Mucosa of gallbladder (tissue), 1 donor: ENCODE results near the gene SIGLEC11. TPM values are rescaled to one million over a fixed set of nuclear protein-coding genes. Genes with fewer than 3 reads are reported as not detected.
"Not testable (repeated sequence)": the region's sequence is repeated elsewhere in the genome, so short reads cannot be mapped to it uniquely, and the experiment has no call there.

Source experiments
- DNase-seq: peaks from one replicate; pipeline ENCODE4 v3.0.0-alpha.2; 2020; ENCODE audit warnings: low spot score
- total RNA-seq: library from RNA; stranded (reverse); gene quantifications from one replicate; pipeline ENCODE4 v1.2.1, GENCODE V29; 2021
- donor health status: DM: no; HTN: no; CAD: no.

The SIGLEC11 gene, protein sequence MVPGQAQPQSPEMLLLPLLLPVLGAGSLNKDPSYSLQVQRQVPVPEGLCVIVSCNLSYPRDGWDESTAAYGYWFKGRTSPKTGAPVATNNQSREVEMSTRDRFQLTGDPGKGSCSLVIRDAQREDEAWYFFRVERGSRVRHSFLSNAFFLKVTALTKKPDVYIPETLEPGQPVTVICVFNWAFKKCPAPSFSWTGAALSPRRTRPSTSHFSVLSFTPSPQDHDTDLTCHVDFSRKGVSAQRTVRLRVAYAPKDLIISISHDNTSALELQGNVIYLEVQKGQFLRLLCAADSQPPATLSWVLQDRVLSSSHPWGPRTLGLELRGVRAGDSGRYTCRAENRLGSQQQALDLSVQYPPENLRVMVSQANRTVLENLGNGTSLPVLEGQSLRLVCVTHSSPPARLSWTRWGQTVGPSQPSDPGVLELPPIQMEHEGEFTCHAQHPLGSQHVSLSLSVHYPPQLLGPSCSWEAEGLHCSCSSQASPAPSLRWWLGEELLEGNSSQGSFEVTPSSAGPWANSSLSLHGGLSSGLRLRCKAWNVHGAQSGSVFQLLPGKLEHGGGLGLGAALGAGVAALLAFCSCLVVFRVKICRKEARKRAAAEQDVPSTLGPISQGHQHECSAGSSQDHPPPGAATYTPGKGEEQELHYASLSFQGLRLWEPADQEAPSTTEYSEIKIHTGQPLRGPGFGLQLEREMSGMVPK
- total RNA-seq = 1.5 TPM

DNA sequence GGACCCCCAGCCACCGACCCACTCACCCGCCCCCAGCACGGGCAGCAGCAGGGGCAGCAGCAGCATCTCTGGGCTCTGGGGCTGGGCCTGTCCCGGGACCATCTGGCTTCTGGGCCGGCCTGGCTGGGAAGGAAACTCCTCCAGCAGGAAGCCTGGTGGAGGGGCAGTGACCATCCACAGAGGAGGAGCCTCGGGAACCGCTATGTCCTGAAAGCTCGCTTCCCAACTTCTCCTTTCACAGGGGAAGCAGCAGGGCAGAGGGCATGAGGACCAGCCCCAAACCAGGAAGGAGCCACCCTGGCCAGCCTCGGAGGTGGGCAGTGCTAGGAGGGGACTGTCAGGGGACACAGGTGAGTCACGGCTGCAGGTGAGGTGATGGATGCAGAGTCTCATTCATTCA, at the start of gene SIGLEC11:
SIGLEC11 (minus strand) TSS at position 193 of the 400 bp plus-strand sequence; CDS start at position 102, 91 bp downstream.
- DNase-seq = not testable (repeated sequence)

DNA sequence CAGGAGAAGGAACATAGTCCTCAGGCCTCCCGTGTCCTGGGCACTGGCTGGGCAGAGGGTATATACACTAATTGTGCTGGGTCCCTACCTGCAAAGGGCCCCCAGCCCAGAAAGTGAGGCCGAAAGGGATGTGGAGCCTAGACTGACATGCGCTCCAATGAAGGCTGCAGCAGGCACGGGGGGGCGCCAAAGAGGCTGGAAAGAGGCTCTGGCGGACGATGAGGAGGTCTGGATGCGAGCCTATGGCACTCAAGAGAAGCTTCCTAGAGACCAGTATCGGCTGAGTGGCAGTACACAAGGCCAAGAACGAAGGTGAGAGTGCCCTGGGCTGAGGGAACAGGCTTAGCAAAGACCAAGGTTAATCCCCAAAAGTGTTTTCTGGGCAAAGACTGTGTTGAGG, 47.6 kb upstream of the SIGLEC11 start:
- DNase-seq = no peak

DNA sequence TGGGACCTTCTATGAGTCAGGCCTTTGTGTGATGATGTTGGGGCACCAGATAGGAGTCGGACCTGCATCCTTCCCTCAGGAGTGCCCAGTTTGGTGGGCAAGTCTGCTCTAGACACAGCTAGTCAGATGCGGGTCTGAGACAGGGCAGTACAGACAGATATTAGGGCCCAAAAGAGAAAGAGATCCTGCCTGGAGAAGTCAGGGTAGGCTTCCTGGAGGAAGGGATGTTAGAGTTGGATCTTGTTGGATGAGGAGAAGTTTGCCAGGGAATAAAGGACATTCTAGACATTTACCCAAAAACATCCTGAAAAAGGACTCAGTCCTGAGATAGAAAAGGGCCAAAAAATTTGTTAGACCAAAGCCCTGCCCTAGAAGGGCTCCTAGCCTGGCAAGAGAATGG, 47.0 kb upstream of the SIGLEC11 start:
- no peak for DNase-seq

DNA sequence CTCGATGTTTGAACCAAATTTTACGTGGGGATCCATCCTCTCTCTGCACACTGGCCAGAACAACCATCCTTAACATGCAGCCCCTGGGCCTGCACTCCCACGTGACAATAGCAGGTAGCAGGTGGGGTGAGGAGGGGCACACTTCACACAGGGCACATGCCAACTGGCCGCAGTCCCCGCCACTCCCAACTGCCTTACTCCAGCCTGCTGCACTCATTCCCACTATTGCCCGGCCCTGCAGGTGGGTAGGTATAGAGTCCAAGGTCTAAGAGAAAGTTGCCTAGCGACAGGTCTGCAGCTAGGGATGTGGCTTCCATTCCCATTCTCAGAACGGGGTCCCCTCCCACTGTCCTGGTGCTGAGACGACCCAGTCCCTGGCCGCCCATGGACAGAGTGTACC, 46.2 kb upstream of the SIGLEC11 start:
- DNase-seq = no peak

DNA sequence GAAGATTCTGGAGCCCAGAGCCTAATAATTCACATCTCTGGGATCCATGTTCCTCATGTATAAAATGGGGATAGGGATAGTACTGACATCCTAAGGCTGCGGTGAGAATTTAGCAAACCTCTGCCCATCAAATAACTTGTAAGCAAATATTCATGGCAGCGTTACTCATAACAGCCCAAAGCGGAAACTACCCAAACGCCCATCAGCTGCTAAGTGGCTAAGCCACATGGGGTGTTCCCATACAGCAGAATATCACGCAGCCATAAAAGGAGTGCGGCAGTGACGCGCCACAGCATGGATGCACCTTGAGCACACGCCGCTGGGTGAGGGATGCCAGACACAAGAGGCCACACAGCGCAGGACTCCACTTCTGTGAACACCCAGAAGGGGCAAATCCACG, 44.5 kb upstream of the SIGLEC11 start:
- no peak for DNase-seq

DNA sequence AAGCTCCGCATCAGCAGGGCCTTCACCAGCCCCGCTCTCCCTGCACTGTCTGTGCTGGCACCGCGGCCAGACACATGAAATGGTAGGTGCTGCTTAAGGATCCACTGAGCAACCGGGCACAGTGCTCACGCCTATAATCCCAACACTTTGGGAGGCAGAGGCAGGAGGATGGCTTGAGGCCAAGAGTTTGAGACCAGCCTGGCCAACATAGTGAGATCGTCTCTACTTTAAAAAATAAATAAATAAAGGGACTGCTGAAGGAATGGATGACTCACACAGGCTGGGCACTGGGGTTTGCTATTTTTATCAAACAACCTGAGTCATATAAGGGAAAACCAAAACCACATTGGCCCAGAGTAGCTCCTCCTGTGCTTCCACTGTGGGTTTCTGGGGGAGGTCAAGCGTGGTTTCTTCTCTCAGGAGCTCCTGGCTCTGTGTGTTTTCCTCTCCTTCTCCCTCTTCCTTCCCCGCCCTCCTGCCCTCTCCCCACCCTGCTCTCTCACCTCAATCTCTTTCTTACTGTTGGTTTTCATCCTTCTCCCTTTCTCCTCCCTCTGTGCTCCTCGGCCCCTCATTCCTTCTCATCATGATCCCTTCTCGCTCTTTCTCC, 42.9 kb upstream of the SIGLEC11 start:
- no peak for DNase-seq

DNA sequence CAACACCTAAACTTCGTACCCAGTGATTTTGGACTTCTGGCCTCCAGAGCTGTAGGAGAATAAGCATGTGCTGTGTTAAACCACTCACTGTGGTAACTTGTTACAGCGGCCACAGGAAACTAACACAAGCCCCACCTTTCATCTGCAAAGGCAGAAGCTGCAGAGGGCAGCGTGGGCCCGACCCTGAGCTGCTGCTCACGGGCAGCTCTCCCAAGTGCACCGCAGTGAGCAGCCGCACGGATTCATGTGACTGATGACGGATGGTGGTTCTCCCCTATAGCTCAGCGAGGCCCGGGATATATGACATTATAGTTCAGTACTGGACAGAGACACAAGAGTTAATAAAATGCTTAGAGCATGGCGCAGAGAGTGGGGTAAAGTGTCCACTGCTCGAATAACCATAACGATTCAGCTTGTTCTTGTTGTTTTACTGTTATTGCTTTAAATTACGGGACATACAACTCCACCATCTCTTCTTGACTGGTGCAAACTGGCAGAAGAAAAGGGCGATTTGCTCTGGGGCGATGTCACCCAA, 42.3 kb upstream of the SIGLEC11 start:
- no peak for DNase-seq

DNA sequence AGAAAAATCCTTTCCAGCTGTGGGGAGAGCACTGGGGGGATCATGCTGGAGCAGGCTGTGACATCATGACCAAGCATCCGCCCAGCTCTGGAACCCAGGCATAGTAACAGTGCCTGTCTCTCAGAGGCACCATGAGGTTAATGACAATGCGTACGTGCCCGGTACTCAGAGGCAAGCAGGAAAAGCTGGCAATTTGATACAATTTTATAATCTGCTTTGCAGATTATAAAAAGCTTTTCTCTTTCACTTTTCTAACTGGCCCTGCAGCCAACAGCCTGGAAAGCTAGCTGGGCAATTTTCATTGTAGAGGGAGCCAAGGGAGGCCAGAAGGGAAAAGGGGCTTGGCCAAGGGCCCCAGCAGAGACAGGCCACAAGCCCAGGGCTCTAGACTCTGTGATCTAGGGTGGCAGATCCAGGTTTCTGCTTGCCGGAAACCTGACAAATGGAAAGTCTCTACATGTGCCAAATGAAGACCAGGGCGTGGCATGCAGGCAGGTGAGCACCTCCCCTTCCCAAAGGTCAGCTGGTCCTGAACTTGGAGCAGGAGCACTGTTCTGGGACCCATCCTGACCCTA, 41.5 kb upstream of the SIGLEC11 start:
- no peak for DNase-seq

DNA sequence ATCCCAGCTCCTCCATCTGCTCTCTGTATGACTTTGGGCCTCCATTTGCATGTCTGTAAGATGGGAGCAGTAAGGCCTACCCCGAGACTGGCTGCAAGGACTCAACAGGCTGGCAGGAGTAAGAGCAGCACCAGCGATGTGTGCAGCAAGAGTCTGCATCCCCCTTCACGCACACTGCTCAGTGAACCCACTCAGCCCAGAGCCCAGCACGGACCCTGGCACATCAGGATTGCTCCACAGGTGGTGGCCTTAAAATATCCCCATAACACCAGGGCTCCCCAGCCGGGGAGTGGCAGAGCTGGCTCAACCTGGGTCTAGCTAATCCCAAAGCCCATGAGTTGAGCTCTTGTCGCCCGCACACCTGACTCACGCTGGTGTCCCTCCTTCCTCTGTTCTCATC, 40.8 kb upstream of the SIGLEC11 start:
- no peak for DNase-seq

DNA sequence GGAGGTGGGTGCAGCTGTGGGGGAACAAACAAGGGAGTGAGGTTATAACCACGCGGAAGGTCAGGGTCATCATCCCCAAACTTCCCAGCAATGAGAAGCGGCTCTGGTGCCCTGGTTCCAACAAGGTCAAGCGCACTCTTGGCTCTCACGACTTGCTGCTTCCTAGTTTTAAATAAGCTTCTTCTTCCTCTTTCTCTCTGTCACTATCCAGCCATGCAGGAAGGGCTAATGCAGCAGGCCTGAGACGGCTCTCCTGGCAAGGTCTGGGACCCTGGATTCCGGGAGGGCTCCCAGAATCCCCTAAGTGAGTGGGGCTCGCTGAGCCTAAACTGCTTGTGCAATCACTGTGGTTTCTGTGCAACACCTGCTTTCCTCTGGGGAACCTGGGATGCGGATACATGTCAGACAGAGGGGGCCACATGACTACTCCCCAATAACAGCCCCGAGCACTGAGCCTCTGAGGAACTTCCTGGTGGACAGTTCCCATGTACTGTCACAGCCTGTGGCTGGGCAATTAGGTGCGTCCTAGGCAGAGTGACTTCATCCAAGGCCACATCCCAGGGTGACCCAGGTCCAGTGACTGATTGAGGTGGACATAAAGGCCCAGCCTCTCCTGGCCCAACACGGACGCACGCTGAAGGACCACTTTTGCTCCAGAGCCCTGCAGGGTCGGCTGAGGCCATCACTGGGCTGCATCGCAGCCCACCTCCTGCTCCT, 40.0 kb upstream of the SIGLEC11 start:
- no peak for DNase-seq

DNA sequence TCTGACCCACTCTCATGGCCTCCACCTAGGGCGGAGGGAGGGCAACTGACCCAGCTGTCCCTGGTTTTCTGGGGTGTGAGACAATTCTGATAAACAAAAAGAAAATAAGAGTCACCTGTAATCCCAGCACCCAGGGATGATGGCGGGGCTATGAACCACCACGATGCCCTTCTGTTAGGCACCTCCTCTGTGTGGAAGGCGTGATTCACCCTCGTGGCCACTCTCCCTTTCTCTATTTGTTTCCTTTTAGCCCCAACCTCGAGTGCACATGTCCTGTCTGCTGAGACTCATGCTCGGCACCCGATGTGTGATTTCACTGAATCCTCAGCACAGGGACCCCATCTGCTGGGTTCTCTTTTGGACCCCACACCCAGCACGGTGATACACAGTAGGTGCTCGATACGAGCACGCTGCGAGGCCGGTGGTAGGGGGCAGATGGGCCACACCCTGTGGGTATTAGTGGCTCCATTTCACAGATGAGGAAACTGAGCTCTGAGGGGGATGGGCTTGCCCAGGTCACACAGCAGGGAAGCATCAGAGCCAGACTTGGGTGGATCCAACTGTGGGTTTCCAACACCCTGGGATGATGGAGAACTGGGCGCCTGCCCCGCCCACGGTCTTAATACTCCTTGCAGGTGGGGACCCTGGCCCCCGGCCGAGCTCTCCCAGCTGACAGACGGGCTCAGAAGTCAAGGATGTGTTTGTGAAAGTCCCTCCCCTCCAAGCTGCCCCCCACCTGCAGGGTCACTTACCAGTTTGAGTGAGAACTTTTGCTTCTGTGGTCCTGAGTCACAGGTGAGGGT, 39.3 kb upstream of the SIGLEC11 start:
- no peak for DNase-seq

DNA sequence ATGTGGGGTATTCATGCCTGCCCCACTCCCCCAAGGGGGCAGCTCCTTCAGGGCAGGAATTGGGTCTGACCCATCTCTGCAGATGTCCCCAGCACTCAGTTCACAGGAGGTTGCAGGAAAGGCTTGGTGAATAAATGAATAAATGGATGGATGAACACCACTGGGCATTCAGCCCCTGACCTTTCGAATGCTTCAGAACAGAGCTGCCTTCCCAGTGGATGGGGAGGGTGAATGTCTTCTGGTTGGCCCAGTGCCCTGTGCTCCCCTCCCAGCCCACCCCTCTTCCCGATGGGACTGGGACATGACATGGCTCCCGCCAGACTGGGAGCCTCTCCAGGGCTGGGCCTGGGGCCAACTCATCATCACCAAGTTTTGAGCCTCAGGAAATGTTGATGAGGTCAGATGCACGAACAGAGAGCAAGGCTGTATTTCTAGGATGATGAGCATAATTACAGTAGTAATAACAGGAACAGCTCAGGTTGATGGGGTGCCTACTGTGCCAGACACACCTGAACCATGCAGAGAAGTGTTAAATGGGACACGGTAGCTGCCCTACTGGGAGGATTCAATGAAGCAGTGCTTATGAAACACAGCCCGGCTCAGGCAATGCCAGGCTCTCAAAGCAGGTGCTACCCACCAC, 38.5 kb upstream of the SIGLEC11 start:
- DNase-seq = no peak

DNA sequence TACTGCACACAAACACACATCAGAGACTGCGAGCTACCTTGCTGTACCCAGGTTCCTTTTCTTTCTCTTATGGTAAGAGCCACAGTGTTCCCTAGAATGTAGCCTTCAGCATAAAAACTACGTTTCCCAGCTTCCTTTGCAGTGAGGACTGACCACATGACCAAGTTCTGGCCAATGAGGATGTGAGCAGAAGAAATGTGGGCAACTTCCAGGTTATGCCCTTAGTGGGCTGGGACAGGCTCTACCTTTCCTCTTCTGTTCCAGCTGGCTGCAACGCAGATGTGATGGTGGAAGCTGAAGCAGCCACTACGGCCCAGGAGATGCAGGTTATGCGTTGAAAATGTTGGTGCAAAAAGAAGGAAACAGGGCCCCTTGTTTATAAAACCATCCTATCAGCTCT, 36.7 kb upstream of the SIGLEC11 start:
- DNase-seq = no peak

DNA sequence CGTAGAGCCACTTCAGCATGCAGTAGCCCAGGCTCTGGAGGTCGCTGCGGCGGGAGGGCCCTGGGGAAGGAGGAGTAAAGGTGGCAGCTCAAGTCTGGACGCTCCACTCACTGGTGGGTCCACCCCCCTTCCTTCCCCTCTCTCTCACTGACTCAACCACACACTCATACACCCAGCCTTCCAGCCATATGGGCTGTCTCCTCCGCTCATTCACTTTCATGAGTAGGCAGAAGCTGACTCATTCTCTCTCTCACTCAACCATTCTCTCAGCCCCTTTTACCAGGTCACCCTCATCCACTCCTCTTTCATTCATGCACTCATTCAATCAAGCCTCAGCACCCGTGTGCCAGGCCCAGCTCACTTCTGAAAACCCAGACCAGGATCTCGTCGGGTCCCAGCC, 27.5 kb upstream of the SIGLEC11 start:
- no peak for DNase-seq

DNA sequence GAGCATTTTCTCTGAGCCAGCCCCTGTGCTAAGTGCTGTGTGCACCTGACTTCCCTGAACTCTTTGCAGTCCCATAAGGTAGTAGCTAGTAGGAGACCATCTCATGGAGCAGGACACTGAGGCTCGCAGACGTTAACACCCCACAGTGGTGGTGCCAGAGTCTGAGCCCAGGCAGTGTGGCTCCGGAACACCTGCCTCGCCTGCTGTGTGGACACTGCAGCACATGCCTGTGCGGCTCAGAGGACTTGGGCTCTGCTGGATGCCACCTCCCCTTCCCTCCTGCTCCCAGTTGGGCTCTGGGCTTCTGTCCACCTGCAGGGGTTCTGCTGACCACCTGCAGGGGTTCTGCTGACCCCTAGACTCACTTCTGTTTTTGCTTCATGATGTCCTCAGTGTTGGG, 27.0 kb upstream of the SIGLEC11 start:
- DNase-seq = no peak

DNA sequence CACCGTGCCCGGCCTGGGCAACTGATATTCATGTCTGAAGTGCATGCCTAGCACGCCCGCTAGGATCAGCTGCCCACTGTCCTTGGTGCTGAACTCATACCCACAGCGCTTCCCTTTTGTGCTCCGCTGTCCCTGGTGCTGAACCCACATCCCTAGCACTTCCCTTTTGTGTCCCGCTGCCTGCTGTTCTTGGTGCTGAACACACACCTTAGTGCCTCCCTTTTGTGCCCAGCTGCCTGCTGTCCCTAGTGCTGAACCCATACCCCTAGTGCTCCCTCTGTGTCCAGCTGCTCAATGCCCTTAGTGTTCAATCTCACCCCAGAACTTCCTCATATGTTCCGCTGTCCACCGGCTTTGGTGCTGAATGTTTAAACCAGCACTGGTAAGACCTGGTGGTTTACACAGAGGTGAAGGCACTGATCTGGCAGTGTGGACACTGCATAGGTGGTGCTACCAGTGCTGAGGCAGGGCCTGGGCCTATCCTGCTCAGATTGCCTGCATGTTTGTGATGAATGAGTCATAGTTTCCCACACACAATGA, 26.3 kb upstream of the SIGLEC11 start:
- peak; percentile 95 for DNase-seq

DNA sequence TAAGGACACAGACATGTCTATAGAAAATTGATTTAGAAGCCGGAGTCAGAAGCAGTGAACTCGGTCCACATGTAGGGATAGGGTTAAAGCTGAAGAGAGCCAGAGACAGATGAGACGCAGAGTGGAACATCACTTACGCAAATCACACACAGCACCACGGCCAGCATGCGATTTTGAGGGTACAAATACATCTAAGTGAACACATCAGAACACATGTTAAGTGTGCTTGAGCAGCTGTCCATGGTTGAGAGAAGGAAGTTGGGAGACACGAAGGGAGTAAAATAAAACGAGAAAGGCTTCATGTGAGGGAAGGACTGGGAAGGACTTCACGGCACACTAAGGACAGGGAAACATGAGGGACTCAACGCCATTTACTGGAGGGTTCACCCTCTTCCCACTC, 25.4 kb upstream of the SIGLEC11 start:
- no peak for DNase-seq

DNA sequence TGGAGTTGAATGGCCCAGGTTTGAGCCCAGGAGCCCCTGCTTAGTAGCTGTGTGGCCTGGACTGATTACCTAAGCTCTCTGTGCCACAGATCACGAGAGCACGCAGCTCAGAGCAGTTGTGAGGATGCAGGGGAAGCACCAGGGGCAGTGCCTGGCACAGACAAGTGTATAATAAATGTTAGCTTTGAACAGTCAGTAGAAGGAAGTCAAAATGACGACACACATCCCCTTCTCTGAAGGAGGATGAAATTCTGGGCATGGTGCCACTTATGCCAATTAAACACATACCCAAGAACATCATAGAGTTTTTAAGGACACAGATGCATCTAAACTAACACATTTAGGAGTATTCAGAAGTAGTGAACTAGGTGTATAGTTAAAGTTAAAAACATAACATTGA, 24.9 kb upstream of the SIGLEC11 start:
- no peak for DNase-seq

DNA sequence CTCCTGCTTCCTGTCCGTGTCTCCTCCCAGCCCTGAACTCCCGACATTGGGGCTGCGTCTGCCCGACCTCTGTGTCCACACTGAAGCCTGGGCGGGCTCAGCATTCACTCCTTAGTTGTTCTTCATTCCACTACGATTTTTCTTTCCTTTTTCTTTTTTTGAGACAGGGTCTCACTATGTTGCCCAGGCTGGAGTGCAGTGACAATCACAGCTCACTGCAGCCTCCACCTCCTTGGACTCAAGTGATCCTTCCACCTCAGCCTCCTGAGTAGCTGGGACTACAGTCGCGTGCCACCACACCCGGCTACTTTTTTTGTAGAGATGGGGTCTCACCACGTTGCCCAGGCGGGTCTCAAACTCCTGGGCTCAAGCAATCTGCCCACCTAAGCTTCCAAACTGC, 23.5 kb upstream of the SIGLEC11 start:
- no peak for DNase-seq

DNA sequence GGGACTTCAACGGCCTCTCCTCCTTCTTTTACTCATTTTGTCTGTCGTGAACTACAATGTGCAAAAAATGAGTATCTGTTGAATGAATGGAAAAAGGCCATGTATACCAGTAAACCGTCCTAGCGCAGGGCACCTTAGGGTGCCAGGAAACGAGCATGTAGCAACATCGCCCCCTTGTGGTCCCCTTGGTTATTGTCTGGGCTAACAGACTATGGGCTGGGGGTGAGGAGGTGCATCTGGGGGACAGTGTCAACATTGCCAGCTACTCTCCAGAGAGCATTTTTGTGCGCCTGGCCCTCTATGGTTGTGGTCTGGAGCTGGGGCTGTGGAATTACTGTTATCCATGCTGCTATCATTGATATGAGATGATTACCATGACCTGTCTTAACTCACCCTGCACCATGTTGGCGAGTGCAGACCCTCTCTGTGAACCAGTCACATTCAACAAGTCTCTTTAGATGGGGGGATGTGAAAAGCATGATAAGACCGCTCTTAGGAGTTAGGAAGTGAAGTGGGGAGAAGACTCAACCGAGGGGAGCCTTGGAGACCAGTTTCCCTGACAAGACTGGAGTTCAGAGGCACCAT, 22.8 kb upstream of the SIGLEC11 start:
- peak; percentile 62 for DNase-seq
